Measurements from ENCODE around the gene ZCCHC7.

ZCCHC7 gene

GRCh38 chr9:37212435-37212834, 92.1 kb downstream of the ZCCHC7 start:
- no peak for DNase-seq

DNA sequence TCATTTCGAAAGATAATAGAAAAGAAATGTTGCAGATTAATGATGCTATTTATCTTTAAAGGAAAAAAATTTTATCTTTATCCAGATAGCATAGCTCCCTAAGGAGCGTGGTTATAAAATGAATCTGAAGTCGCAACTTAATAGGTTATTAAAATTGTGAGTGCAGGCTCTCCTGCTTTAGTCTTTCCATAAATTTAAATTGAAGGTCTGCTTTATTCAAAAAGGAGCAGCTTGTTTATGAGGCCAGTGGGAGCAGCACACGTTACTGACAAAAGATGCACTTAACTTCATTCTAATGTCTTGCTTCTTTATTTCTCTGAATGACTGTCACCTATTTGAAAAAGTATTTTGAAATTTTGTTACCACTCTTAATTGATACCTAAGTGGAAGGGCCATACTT, 95.0 kb downstream of the ZCCHC7 start:
- DNase-seq = no peak

- DNase-seq = no peak
Observed at GRCh38 chr9:37215830-37216229, 95.5 kb downstream of the ZCCHC7 start.

DNA sequence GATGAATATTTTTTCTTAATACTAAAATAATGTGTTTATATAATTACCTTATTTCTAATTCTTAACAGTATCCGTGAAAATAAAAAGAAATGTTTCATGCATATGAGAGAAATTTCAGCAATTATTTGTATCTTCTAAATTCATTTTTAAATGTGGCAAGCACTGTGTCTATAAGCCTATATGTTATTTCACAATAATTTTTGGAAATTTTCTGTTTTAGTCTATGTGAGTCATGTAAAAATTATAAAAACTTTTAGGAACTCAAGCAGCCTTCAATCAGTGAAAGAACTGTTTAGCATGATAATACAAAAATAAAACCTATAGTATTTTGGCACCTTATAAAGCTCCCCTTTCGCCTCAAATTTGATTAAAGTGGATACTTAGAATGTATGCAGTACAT, 96.8 kb downstream of the ZCCHC7 start:
- DNase-seq = no peak

- no peak for DNase-seq
Observed at GRCh38 chr9:37218800-37219425, 98.5 kb downstream of the ZCCHC7 start.

GRCh38 chr9:37220971-37221370, 100.6 kb downstream of the ZCCHC7 start:
- DNase-seq = no peak

DNA sequence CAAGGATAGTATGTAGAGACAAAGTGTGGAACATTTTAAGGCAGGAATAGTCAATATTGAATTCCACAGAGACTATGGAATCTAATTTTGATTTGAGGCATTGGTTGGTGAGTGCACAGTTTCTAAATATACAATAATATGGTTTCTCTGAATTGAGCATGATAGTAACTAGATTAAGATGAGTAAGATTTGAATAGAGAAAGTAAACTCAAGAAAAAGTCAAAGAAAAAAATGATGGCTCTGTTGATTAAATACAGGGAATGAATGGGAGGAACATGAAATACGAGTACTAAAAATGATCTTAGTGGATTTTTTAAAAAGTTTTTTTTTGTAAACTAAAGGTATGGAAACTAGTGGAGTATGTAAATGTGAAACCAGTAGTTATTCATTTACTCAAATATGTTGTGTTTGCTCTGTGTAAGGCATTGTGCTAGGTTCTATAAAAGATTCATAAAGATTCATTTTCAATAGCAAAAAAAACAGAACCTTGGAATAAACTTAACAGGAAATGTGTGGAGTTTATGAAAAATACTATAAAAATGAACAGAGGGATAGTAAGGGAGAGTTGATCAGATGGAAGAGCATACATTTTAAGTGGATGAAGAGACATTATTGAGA, 101.2 kb downstream of the ZCCHC7 start:
- DNase-seq = no peak

- DNase-seq = no peak
Observed at GRCh38 chr9:37229455-37229854, 109.1 kb downstream of the ZCCHC7 start.

DNA sequence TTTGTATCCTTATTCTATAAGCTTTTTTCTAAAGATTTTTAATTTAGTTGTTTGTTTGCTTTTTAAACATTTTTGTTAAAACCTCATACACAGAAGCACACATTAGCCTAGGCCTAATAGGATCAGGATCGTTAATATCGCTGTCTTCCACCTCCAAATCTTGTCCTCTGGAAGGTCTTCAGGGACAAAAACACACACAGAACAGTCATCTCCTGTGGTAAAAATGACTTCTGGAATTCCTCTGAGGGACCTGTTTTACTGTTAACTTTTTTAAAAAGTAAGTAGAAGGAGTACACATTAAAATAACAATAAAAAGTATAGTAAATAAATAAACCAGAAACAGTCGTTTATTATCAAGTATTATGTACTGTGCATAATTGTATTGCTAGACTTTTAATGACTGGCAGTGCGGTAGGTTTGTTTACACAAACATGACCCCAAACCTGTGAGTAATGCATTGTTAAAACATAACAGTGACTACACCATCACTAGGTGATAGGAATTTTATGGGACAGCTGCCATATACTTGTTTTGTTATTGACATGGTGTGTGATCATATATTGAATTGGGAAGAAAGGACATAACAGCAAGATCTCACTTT, 109.6 kb downstream of the ZCCHC7 start:
- DNase-seq = no peak

- DNase-seq = no peak
Observed at GRCh38 chr9:37236822-37237221, 116.4 kb downstream of the ZCCHC7 start.

DNA sequence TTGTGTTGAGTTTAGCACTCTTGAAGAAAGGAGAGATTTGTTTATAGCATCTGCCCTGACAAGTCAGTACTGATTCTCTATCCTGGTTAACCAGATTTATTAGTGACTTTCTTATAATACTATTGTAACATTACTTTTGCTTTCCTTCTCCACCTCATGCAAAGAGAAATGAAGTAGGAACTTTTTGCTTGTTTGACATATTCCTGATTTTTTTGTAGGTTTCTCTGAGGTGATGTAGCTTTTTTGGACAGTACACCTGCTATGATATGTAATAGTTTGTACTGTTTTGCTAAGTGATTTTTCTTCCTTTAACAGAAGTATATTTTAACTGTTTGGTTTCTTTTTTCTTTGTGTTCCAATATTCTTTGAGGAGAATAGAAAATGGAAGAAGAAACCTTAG, 117.7 kb downstream of the ZCCHC7 start:
- no peak for DNase-seq

DNA sequence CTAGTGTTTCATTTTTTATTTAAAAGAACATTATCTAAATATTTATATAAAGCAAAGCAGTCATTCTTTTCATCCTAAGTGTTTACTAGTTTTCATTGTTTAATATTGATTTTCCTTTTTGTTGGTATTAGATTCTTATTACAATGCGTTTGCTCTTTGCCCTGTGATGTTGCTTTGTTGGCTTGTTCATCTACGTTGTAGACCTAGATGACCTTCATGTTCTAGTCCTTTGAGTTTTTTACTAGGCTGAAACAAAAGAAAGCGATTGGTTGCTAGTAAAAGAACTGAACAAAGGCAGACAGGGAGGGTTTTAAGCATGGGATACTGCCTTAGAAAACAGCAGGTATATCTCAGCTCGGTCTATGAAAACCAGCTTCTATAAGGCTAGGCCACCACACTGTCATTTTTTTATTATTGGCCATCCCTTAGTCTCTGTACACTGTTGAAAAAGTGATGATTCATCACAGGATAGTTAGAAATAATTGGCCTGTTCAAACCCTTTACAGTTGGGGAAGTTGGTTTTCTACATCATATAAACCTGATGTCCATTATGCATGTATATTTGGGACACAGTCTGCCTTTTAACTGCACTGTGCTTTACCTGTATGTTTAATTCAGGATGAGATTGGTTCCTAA, 119.0 kb downstream of the ZCCHC7 start:
- DNase-seq = no peak

GRCh38 chr9:37239921-37240320, 119.5 kb downstream of the ZCCHC7 start:
- no peak for DNase-seq

GRCh38 chr9:37241340-37241739, 121.0 kb downstream of the ZCCHC7 start:
- DNase-seq = no peak

DNA sequence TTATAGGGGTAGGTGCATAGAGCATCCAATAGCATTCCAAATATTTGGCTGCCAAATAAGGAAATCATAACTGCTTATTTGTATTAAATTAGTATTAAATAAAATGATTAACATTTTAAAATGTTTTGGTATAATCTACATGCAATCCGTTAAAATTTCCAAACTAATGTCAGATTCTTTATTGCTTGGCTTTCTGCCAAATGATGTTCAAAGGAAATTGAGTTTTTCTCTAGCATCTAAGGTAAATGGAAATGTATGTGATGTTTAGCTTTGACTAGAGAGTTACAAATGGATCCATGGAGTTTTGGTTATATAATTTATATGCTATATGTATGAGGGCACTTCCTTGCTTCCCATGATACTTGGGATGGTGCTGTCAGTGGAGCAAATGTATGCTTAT, 121.7 kb downstream of the ZCCHC7 start:
- DNase-seq = no peak

GRCh38 chr9:37243588-37244345, 123.4 kb downstream of the ZCCHC7 start:
- no peak for DNase-seq

DNA sequence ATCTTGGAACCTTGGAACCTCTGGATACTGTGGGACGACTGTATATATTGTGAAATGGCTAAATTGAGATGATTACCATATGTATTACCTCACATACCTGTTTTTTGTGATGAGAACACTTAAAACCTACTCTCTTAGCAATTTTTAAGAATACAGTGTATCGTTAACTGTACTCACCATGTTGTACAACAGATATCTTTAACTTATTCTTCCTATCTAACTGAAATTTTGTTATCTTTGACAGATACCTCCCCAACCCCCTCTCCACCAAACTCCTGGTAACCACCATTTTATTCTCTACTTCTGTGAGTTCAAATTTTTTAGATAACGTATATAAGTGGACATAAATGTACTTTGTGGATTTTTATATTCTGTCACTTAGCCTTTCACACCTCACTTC, 126.5 kb downstream of the ZCCHC7 start:
- DNase-seq = no peak

- no peak for DNase-seq
Observed at GRCh38 chr9:37248651-37249163, 128.3 kb downstream of the ZCCHC7 start.

- DNase-seq = peak; percentile 42
Observed at GRCh38 chr9:37251452-37251851, 131.1 kb downstream of the ZCCHC7 start.

DNA sequence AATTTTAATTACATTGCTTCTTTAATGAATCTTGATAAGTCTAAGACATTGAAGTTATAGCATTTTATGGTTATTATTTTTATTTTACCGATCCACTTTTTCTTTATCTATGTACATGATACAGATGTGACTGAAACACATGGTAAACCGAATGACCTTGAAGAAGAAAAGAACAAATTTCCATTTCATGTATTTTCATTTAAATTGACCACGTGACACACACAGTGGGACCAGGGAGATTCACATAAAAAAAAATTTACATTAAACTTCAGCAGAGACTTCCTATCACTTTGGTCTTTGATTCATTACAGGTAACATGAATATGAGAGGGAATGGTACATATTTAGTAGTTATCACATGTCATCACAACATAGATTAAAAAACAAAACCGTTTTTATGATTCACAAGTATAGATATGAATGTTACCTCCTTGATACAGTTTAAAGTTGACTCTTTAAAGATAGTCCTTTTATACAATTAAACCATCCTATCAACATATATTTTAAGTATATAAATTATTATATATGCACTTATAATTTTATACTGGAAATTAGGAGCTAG, 133.1 kb downstream of the ZCCHC7 start:
- DNase-seq = no peak

- DNase-seq = no peak
Observed at GRCh38 chr9:37255187-37255586, 134.8 kb downstream of the ZCCHC7 start.

DNA sequence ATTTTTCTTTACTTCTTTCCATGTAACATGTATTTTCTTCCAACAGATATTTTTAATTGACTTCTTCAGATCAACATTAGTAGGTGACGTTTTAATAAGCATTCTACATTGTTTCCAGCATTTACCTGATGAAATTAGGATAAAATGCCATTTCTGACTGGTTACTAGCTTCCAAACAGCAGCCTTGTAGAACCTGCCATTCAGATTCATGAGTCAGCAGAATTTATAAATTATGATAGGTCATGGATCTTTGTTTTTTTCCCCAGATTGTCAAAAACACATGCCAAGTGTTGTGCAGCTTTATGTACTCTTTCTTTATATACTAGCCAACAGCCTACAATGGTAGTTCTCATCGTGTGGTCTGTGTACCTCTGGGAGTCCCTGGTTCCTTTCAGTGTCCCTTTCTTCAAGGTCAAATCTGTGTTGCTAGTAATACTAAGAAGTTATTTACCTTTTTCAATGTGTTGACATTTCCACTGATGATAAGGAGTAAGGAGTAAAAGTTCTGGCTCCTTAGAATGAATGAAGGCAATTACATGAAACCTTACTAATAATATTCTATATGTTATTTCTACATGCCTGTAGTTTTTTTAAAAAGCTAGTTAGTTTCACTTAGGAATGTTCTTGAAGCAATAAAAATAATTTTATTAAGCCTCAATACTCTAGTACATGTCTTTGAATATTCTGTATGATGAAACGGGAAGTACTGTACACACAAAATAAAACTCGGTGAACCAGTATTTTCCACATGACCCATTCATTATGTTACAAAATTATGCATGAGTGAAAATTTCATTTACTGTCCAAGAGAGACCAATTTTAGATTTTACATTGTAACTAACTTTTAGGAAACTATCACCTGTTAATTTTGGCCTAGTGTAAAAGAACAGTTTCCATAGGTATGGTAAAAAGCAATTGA, 135.8 kb downstream of the ZCCHC7 start:
- DNase-seq = no peak
